ENCODE results near the gene USP46. TPM values are rescaled to one million over a fixed set of nuclear protein-coding genes. Genes with fewer than 3 reads are reported as not detected.

Gene USP46
- total RNA-seq, 1 donor from 2014 or later, result 14.7 TPM

GRCh38 chr4:52548818-52549570 is 110.1 kb downstream of the USP46 start:
- Histone ChIP-seq H3K36me3 (ENCODE audit: control insufficient read depth, insufficient read depth, low read length) (no peaks in the 10 kb centered on the region), H3K4me3 (ENCODE audit: low read depth, low read length) (no peak overlapping the region), H3K27me3 (ENCODE audit: control insufficient read depth, insufficient read depth, low read length) (no peaks in the 10 kb centered on the region)
- FAIRE-seq (no peak), DNase-seq (ENCODE audit: low read depth) (peak; percentile 18)
- TF ChIP-seq CTCF (IDR thresholded peaks at IDR 0.05; ENCODE audit: insufficient read depth, low read length, severe bottlenecking), result no peak

- DNase-seq (ENCODE audit: low read depth) (no peak), FAIRE-seq (no peak)
- Histone ChIP-seq H3K36me3 (ENCODE audit: control insufficient read depth, insufficient read depth, low read length) (no peaks in the 10 kb centered on the region), H3K4me3 (ENCODE audit: low read depth, low read length) (no peak overlapping the region), H3K27me3 (ENCODE audit: control insufficient read depth, insufficient read depth, low read length) (no peaks in the 10 kb centered on the region)
- TF ChIP-seq CTCF (IDR thresholded peaks at IDR 0.05; ENCODE audit: insufficient read depth, low read length, severe bottlenecking), result no peak
Measured at GRCh38 chr4:52546449-52546848, 112.7 kb downstream of the USP46 start.

- no peaks in the 10 kb centered on the region for H3K36me3 ChIP-seq (ENCODE audit: control insufficient read depth, insufficient read depth, low read length)
- no peak overlapping the region for H3K4me3 ChIP-seq (ENCODE audit: low read depth, low read length)
- FAIRE-seq (no peak), DNase-seq (ENCODE audit: low read depth) (peak; percentile 59)
- no peaks in the 10 kb centered on the region for H3K27me3 ChIP-seq (ENCODE audit: control insufficient read depth, insufficient read depth, low read length)
- TF ChIP-seq CTCF (IDR thresholded peaks at IDR 0.05; ENCODE audit: insufficient read depth, low read length, severe bottlenecking), result peak; percentile 96
Measured at GRCh38 chr4:52545099-52546069, 113.7 kb downstream of the USP46 start.

Other genes starting within 250 kb of the USP46 start
- gene ERVMER34-1, start 92.1 kb upstream of the USP46 start, total RNA-seq, result 0.51 and 3.2 TPM in 2 replicates
- gene RASL11B, start 203.0 kb upstream of the USP46 start, total RNA-seq, result 0.77 and 1.3 TPM in 2 replicates

Data from bronchial epithelial cell (primary cell).